ENCODE data around the gene AMY2A.
"Not testable (repeated sequence)": the region's sequence is repeated elsewhere in the genome, so short reads cannot be mapped to it uniquely, and the experiment has no call there.

The AMY2A gene

GRCh38 chr1:103654133-103654532, 36.9 kb downstream of the AMY2A start:
- not testable (repeated sequence) for H3K27ac ChIP-seq

- not testable (repeated sequence) for H3K27ac ChIP-seq
Observed at GRCh38 chr1:103655460-103655859, 38.2 kb downstream of the AMY2A start, which contains the start of gene AMY1A. TSS of gene AMY1A (plus strand) at chr1:103655760. CDS start at chr1:103656331, 571 bp downstream.

Measured in VCaP (cell line).